Epithelial cell of proximal tubule (primary cell): Measurements from ENCODE around the gene OR6X1. TPM values are rescaled to one million over a fixed set of nuclear protein-coding genes. Genes with fewer than 3 reads are reported as not detected.

ENCODE experiments used
- DNase-seq: peaks from one replicate; pipeline ENCODE4 v3.0.0-alpha.2; 2011; ENCODE audit warnings: low read depth
- H3K4me3 ChIP-seq: 2 replicates; pipeline ENCODE4 v1.5.1; 2011; ENCODE audit warnings: low read depth, mild to moderate bottlenecking, low read length
- CTCF ChIP-seq: conservative IDR thresholded peaks from 2 replicates; pipeline ENCODE4 v1.5.1; 2012; ENCODE audit warnings: low read depth, mild to moderate bottlenecking, low read length
- total RNA-seq: library from RNA; depleted of rRNA; stranded (reverse); fragments of >200 nt; gene quantifications from 2 replicates; pipeline ENCODE4 v1.2.3, GENCODE V29; 2015

The OR6X1 gene
- total RNA-seq, 1 donor from 2014 or later = not detected

- H3K4me3 ChIP-seq = no peak overlapping the region
- no peak for TF ChIP-seq CTCF
- no peak for DNase-seq
Observed at GRCh38 chr11:123797114-123797513, 42.8 kb upstream of the OR6X1 start.

- no peak for TF ChIP-seq CTCF
- DNase-seq = no peak
- H3K4me3 ChIP-seq = no peak overlapping the region
Observed at GRCh38 chr11:123796226-123796625, 41.9 kb upstream of the OR6X1 start.

GRCh38 chr11:123783536-123783935, 29.2 kb upstream of the OR6X1 start:
- H3K4me3 ChIP-seq = no peak overlapping the region
- TF ChIP-seq CTCF = no peak
- no peak for DNase-seq

- no peak overlapping the region for H3K4me3 ChIP-seq
- DNase-seq = no peak
- TF ChIP-seq CTCF = no peak
Observed at GRCh38 chr11:123778511-123778910, 24.2 kb upstream of the OR6X1 start.

- TF ChIP-seq CTCF = no peak
- no peak overlapping the region for H3K4me3 ChIP-seq
- no peak for DNase-seq
Observed at GRCh38 chr11:123775715-123776549, 21.6 kb upstream of the OR6X1 start.

GRCh38 chr11:123775289-123775688, 21.0 kb upstream of the OR6X1 start:
- DNase-seq = no peak
- no peak for TF ChIP-seq CTCF
- H3K4me3 ChIP-seq = no peak overlapping the region

GRCh38 chr11:123773959-123774358, 19.6 kb upstream of the OR6X1 start:
- DNase-seq = no peak

More at GRCh38 chr11:123773959-123774358, 19.6 kb upstream of the OR6X1 start:
- H3K4me3 ChIP-seq = no peak overlapping the region
- TF ChIP-seq CTCF = no peak
